Adipocyte (in vitro differentiated cells): Measurements from ENCODE around the gene SGIP1.
A peak's percentile ranks its signal among the peaks of the same experiment; 100 is the strongest.

ENCODE experiments used
- DNase-seq: peaks from one replicate; pipeline ENCODE4 v3.0.0-alpha.2; 2015; ENCODE audit warnings: low read depth
- H3K27me3 ChIP-seq: replicated peaks from 2 replicates; pipeline ENCODE4 v1.7.0; 2013; ENCODE audit warnings: mild to moderate bottlenecking, low read length, moderate library complexity; ENCODE audit not compliant: control insufficient read depth, insufficient read depth
- H3K36me3 ChIP-seq: 2 replicates; pipeline ENCODE4 v1.7.0; 2013; ENCODE audit warnings: low read length, mild to moderate bottlenecking, moderate library complexity; ENCODE audit not compliant: control insufficient read depth, insufficient read depth, severe bottlenecking
- H3K4me1 ChIP-seq: 2 replicates; pipeline ENCODE4 v1.7.0; 2013; ENCODE audit warnings: mild to moderate bottlenecking, low read length, moderate library complexity; ENCODE audit not compliant: control insufficient read depth, insufficient read depth
- H3K4me3 ChIP-seq: 2 replicates; pipeline ENCODE4 v1.7.0; 2013; ENCODE audit warnings: mild to moderate bottlenecking, low read length, moderate library complexity
- H3K9ac ChIP-seq: 2 replicates; pipeline ENCODE4 v1.7.0; 2013; ENCODE audit warnings: mild to moderate bottlenecking, low read length, moderate library complexity
- H3K9me3 ChIP-seq: 2 replicates; pipeline ENCODE4 v1.7.0; 2013; ENCODE audit warnings: mild to moderate bottlenecking, low read length, moderate library complexity; ENCODE audit not compliant: control insufficient read depth

SGIP1 gene

GRCh38 chr1:66642992-66643391 is 109.0 kb downstream of the SGIP1 start:
- Histone ChIP-seq H3K4me1 (no peaks in the 10 kb centered on the region), H3K4me3 (no peak overlapping the region), H3K9ac (no peak overlapping the region), H3K9me3 (no peaks in the 10 kb centered on the region), H3K36me3 (no peaks in the 10 kb centered on the region), H3K27me3 (no peaks in the 10 kb centered on the region)
- no peak for DNase-seq

GRCh38 chr1:66644331-66644730 is 110.4 kb downstream of the SGIP1 start:
- no peaks in the 10 kb centered on the region for H3K27me3 ChIP-seq
- no peak for DNase-seq
- H3K9ac ChIP-seq, result no peak overlapping the region
- H3K9me3 ChIP-seq, result no peaks in the 10 kb centered on the region
- no peak overlapping the region for H3K4me3 ChIP-seq
- no peaks in the 10 kb centered on the region for H3K4me1 ChIP-seq
- no peaks in the 10 kb centered on the region for H3K36me3 ChIP-seq

GRCh38 chr1:66648901-66649595 is 115.1 kb downstream of the SGIP1 start:
- DNase-seq, result no peak
- H3K9ac ChIP-seq, result no peak overlapping the region
- H3K4me1 ChIP-seq, result no peaks in the 10 kb centered on the region
- no peaks in the 10 kb centered on the region for H3K36me3 ChIP-seq
- no peak overlapping the region for H3K4me3 ChIP-seq
- H3K9me3 ChIP-seq, result no peaks in the 10 kb centered on the region
- no peaks in the 10 kb centered on the region for H3K27me3 ChIP-seq

GRCh38 chr1:66652556-66652955 is 118.6 kb downstream of the SGIP1 start:
- H3K4me1 ChIP-seq, result no peaks in the 10 kb centered on the region
- no peak overlapping the region for H3K4me3 ChIP-seq
- no peaks in the 10 kb centered on the region for H3K27me3 ChIP-seq
- H3K9me3 ChIP-seq, result no peaks in the 10 kb centered on the region
- H3K36me3 ChIP-seq, result no peaks in the 10 kb centered on the region
- H3K9ac ChIP-seq, result no peak overlapping the region
- DNase-seq, result peak; percentile 28

- Histone ChIP-seq H3K4me1 (no peaks in the 10 kb centered on the region), H3K36me3 (no peaks in the 10 kb centered on the region), H3K27me3 (no peaks in the 10 kb centered on the region), H3K9me3 (no peaks in the 10 kb centered on the region), H3K9ac (no peak overlapping the region), H3K4me3 (no peak overlapping the region)
- DNase-seq, result no peak
These were observed 120.7 kb downstream of the SGIP1 start for GRCh38 chr1:66654643-66655042.

GRCh38 chr1:66671455-66671854 is 137.5 kb downstream of the SGIP1 start:
- no peaks in the 10 kb centered on the region for H3K27me3 ChIP-seq
- H3K9me3 ChIP-seq, result no peaks in the 10 kb centered on the region
- no peak overlapping the region for H3K4me3 ChIP-seq

GRCh38 chr1:66676613-66677298 is 142.8 kb downstream of the SGIP1 start:
- H3K9ac ChIP-seq, result peak overlapping the region; percentile 57
- H3K4me1 ChIP-seq, result peaks cover 18% of the 10 kb centered on the region
- no peaks in the 10 kb centered on the region for H3K9me3 ChIP-seq
- H3K36me3 ChIP-seq, result no peaks in the 10 kb centered on the region
- H3K4me3 ChIP-seq, result peak overlapping the region; percentile 14
- DNase-seq, result peak; percentile 85
- H3K27me3 ChIP-seq, result no peaks in the 10 kb centered on the region

More at GRCh38 chr1:66671455-66671854, 137.5 kb downstream of the SGIP1 start:
- no peak for DNase-seq
- H3K36me3 ChIP-seq, result no peaks in the 10 kb centered on the region
- H3K4me1 ChIP-seq, result peaks cover 5% of the 10 kb centered on the region
- H3K9ac ChIP-seq, result no peak overlapping the region

- Histone ChIP-seq H3K4me3 (no peak overlapping the region), H3K27me3 (no peaks in the 10 kb centered on the region), H3K9me3 (no peaks in the 10 kb centered on the region), H3K9ac (no peak overlapping the region), H3K4me1 (peaks cover 18% of the 10 kb centered on the region), H3K36me3 (no peaks in the 10 kb centered on the region)
- DNase-seq, result no peak
These were observed 144.2 kb downstream of the SGIP1 start for GRCh38 chr1:66678146-66678545.

GRCh38 chr1:66679140-66679539 is 145.2 kb downstream of the SGIP1 start:
- Histone ChIP-seq H3K9me3 (no peaks in the 10 kb centered on the region), H3K9ac (no peak overlapping the region), H3K36me3 (no peaks in the 10 kb centered on the region), H3K4me1 (peaks cover 18% of the 10 kb centered on the region), H3K4me3 (no peak overlapping the region), H3K27me3 (no peaks in the 10 kb centered on the region)
- no peak for DNase-seq

- H3K9ac ChIP-seq, result no peak overlapping the region
- DNase-seq, result no peak
- no peak overlapping the region for H3K4me3 ChIP-seq
- no peaks in the 10 kb centered on the region for H3K36me3 ChIP-seq
- H3K9me3 ChIP-seq, result no peaks in the 10 kb centered on the region
- peaks cover 23% of the 10 kb centered on the region for H3K4me1 ChIP-seq
- no peaks in the 10 kb centered on the region for H3K27me3 ChIP-seq
These were observed 147.7 kb downstream of the SGIP1 start for GRCh38 chr1:66681686-66682085.

GRCh38 chr1:66682106-66682505 is 148.2 kb downstream of the SGIP1 start:
- no peak overlapping the region for H3K9ac ChIP-seq
- no peak for DNase-seq
- peaks cover 18% of the 10 kb centered on the region for H3K4me1 ChIP-seq
- no peaks in the 10 kb centered on the region for H3K9me3 ChIP-seq
- no peaks in the 10 kb centered on the region for H3K36me3 ChIP-seq
- no peaks in the 10 kb centered on the region for H3K27me3 ChIP-seq
- no peak overlapping the region for H3K4me3 ChIP-seq
